ENCODE data around the gene ABCD1. TPM values are rescaled to one million over a fixed set of nuclear protein-coding genes. Genes with fewer than 3 reads are reported as not detected.
"Not testable (repeated sequence)": the region's sequence is repeated elsewhere in the genome, so short reads cannot be mapped to it uniquely, and the experiment has no call there.

Gene ABCD1
- total RNA-seq = 1 to 10 TPM; 3.9 to 4.1 TPM
- polyA plus RNA-seq = 3.4 TPM

GRCh38 chrX:153724252-153725038 is at the start of gene ABCD1, which contains the start of gene BCAP31:
Gene ABCD1 (plus strand): TSS chrX:153724856. CDS start chrX:153725267, 411 bp downstream.
Gene BCAP31 (minus strand): TSS chrX:153724387. CDS start chrX:153723244, 1,143 bp downstream.
- Histone ChIP-seq H3K4me3 (ENCODE audit: low read length) (peak within 1 kb of the TSS; percentile 44), H3K27me3 (ENCODE audit: insufficient read depth, low read length, poor library complexity, severe bottlenecking) (no peaks in the 10 kb centered on the region), H3K9me3 (ENCODE audit: low read length) (no peaks in the 10 kb centered on the region), H3K27ac (ENCODE audit: low read depth, low read length) (peak within 1 kb of the TSS; percentile 70), H3K36me3 (ENCODE audit: insufficient read depth, low read length) (peaks cover 13% of the 10 kb centered on the region), H3K4me1 (ENCODE audit: insufficient read depth, low read length) (peaks cover 17% of the 10 kb centered on the region)
- CTCF ChIA-PET = no interaction called here
- Mint-ChIP-seq H3K4me1 (peaks cover 26 to 51% (median 35%) of the 10 kb centered on the region in 3 donors), H3K4me3 (peak within 1 kb of the TSS; percentile 85 to 94 (median 86)), H3K27me3 (peaks cover 0 to 1% of the 10 kb centered on the region in 2 donors), H3K27ac (peak within 1 kb of the TSS; percentile 71 to 92 (median 84)), H3K9me3 (no peaks in the 10 kb centered on the region), H3K36me3 (peaks cover 2 to 22% (median 4%) of the 10 kb centered on the region in 3 donors)
- POLR2A ChIA-PET = interaction anchor here (0.5 kb wide), 1 partner anchor 8 kb away, joined by 4 read pairs; no protein-coding TSS in a partner anchor
- peak; percentile 81 to 91 (median 89) for DNase-seq

DNA sequence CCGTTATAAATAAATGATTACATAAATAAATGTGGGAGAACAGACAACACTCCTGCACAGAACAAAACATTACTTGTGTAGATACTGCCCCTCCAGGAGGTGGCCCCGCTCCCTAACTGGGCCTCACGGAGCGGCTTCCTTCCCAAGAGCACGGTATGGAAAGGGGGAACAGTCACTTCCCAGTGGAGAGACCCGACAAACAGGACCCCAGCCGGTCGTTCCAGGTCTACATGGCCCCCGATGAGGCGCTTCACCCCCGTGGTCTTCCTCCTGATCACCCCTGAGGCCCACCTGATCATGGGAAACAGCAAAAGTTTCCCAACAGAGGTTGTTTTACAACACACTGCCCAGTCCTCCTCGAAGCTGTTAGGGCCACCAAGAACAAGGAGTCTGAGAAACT is 43.5 kb upstream of the ABCD1 start:
- POLR2A ChIA-PET = no interaction called here
- Mint-ChIP-seq H3K9me3 (no peaks in the 10 kb centered on the region), H3K4me1 (no peaks in the 10 kb centered on the region), H3K27me3 (peaks cover 4 to 17% of the 10 kb centered on the region in 2 donors), H3K27ac (no peak overlapping the region), H3K4me3 (no peak overlapping the region), H3K36me3 (no peaks in the 10 kb centered on the region)
- Histone ChIP-seq H3K27me3 (ENCODE audit: insufficient read depth, low read length, poor library complexity, severe bottlenecking) (no peaks in the 10 kb centered on the region), H3K27ac (ENCODE audit: low read depth, low read length) (no peak overlapping the region), H3K4me1 (ENCODE audit: insufficient read depth, low read length) (no peaks in the 10 kb centered on the region), H3K4me3 (ENCODE audit: low read length) (no peak overlapping the region), H3K36me3 (ENCODE audit: insufficient read depth, low read length) (no peaks in the 10 kb centered on the region), H3K9me3 (ENCODE audit: low read length) (no peaks in the 10 kb centered on the region)
- DNase-seq = no peak
- CTCF ChIA-PET = no interaction called here

GRCh38 chrX:153683486-153683885 is 41.2 kb upstream of the ABCD1 start:
- Mint-ChIP-seq H3K27me3 (peaks cover 9 to 17% of the 10 kb centered on the region in 2 donors), H3K4me3 (peak overlapping the region in 1 of 7 donors; percentile 6)
- H3K36me3 ChIP-seq (ENCODE audit: insufficient read depth, low read length); CTCF ChIA-PET; H3K27me3 ChIP-seq (ENCODE audit: insufficient read depth, low read length, poor library complexity, severe bottlenecking); H3K4me3 ChIP-seq (ENCODE audit: low read length); H3K36me3 Mint-ChIP-seq; H3K27ac Mint-ChIP-seq; DNase-seq; H3K4me1 ChIP-seq (ENCODE audit: insufficient read depth, low read length); H3K9me3 Mint-ChIP-seq; POLR2A ChIA-PET; H3K27ac ChIP-seq (ENCODE audit: low read depth, low read length); H3K9me3 ChIP-seq (ENCODE audit: low read length); H3K4me1 Mint-ChIP-seq: not testable (repeated sequence)

- no peaks in the 10 kb centered on the region for H3K9me3 ChIP-seq (ENCODE audit: low read length)
- no peaks in the 10 kb centered on the region for H3K36me3 ChIP-seq (ENCODE audit: insufficient read depth, low read length)
- no peak overlapping the region for H3K4me3 ChIP-seq (ENCODE audit: low read length)
- H3K27me3 Mint-ChIP-seq = peaks cover 9 to 17% of the 10 kb centered on the region in 2 donors
- no peak for DNase-seq
- H3K4me1 Mint-ChIP-seq = no peaks in the 10 kb centered on the region
- no peak overlapping the region for H3K4me3 Mint-ChIP-seq
- no peaks in the 10 kb centered on the region for H3K9me3 Mint-ChIP-seq
- no peak overlapping the region for H3K27ac ChIP-seq (ENCODE audit: low read depth, low read length)
- H3K27ac Mint-ChIP-seq = no peak overlapping the region
- H3K27me3 ChIP-seq (ENCODE audit: insufficient read depth, low read length, poor library complexity, severe bottlenecking) = no peaks in the 10 kb centered on the region
- POLR2A ChIA-PET = no interaction called here
- H3K36me3 Mint-ChIP-seq = no peaks in the 10 kb centered on the region
- no peaks in the 10 kb centered on the region for H3K4me1 ChIP-seq (ENCODE audit: insufficient read depth, low read length)
- CTCF ChIA-PET = no interaction called here
Observed at GRCh38 chrX:153684467-153685155, 40.0 kb upstream of the ABCD1 start.

GRCh38 chrX:153685156-153685536 is 39.5 kb upstream of the ABCD1 start:
- POLR2A ChIA-PET = no interaction called here

DNA sequence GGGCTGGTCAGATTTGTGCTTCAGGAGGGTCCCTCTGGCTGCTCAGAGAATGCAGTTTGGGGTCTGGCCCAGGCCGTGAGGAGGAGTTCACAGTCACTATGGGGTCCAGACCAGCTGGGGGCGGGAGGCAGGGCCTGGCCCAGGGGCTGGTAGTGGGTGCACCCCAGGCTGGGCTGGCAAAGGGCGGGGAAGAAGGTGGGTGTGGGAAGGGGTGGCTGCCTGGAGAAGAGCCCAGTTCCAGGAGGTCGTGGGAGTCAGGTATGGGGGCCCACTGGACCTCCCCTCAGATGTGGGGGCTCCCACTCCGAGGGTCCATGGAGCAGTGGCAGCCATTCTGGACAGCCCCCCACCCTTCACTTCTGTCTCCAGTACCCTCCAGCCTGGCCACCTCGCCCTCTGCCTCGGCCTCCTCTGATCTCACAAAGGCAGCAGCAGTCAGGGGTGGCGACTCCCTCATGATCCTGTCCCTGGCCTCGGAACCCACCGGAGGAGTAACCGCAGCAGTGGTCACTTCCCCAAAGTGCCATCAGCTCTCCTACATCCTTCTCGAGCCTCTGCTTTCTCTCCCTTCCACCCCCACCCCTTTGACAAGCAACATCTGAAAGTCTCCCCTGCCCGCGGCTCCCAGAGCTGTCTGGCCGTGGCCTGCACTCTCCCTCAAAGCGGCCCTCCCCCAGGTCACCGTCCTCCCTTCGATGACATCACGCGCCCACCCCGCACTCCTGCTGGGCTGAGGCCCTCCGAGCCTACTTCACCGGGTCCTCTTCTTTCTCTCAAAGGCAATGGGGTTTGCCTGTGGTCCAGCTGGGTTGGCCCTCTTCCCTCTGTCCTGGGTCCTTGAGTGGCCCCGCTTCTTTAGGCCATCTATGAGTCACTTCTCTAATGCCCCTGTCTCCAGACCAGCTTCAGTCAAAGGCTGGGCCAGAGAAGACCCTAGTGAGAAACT is 38.6 kb upstream of the ABCD1 start:
- peaks cover 5 to 10% of the 10 kb centered on the region in 2 donors for H3K27me3 Mint-ChIP-seq
- no peaks in the 10 kb centered on the region for H3K4me1 Mint-ChIP-seq

More at GRCh38 chrX:153685156-153685536, 39.5 kb upstream of the ABCD1 start:
- no peak overlapping the region for H3K4me3 Mint-ChIP-seq
- no peaks in the 10 kb centered on the region for H3K36me3 Mint-ChIP-seq
- no peaks in the 10 kb centered on the region for H3K4me1 Mint-ChIP-seq
- H3K4me1 ChIP-seq (ENCODE audit: insufficient read depth, low read length) = no peaks in the 10 kb centered on the region
- H3K4me3 ChIP-seq (ENCODE audit: low read length) = no peak overlapping the region
- H3K9me3 Mint-ChIP-seq = no peaks in the 10 kb centered on the region
- no peaks in the 10 kb centered on the region for H3K9me3 ChIP-seq (ENCODE audit: low read length)
- H3K36me3 ChIP-seq (ENCODE audit: insufficient read depth, low read length) = no peaks in the 10 kb centered on the region
- H3K27ac Mint-ChIP-seq = no peak overlapping the region
- H3K27ac ChIP-seq (ENCODE audit: low read depth, low read length) = peak overlapping the region; percentile 54
- peaks cover 6 to 13% of the 10 kb centered on the region in 2 donors for H3K27me3 Mint-ChIP-seq
- CTCF ChIA-PET = no interaction called here
- no peaks in the 10 kb centered on the region for H3K27me3 ChIP-seq (ENCODE audit: insufficient read depth, low read length, poor library complexity, severe bottlenecking)
- no peak for DNase-seq

DNA sequence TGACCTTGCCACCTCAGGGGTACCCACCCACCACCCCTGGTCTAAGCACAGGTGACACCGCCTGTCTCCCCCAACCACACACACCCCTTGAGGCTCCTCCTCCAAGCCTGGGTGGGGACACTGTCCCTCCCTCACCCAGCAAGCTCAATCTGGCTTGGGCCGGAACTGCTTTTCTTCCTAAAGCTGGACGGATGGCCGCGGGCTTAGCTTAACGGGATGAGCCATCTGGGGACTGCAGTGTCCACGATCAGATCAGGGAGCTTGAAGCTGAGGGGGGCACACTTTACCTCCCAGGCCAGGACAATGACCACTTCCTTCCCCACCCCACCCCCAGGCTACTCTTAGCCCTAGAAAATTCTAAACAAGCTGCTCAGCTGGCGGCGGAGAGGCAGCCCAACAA is 37.9 kb upstream of the ABCD1 start:
- Histone ChIP-seq H3K27me3 (ENCODE audit: insufficient read depth, low read length, poor library complexity, severe bottlenecking) (no peaks in the 10 kb centered on the region), H3K4me1 (ENCODE audit: insufficient read depth, low read length) (no peaks in the 10 kb centered on the region), H3K9me3 (ENCODE audit: low read length) (no peaks in the 10 kb centered on the region), H3K27ac (ENCODE audit: low read depth, low read length) (peak overlapping the region; percentile 54), H3K4me3 (ENCODE audit: low read length) (no peak overlapping the region), H3K36me3 (ENCODE audit: insufficient read depth, low read length) (no peaks in the 10 kb centered on the region)
- Mint-ChIP-seq H3K4me1 (no peaks in the 10 kb centered on the region), H3K27ac (no peak overlapping the region), H3K4me3 (peak overlapping the region in 5 of 7 donors; percentile 26 to 59 (median 40)), H3K36me3 (no peaks in the 10 kb centered on the region), H3K9me3 (no peaks in the 10 kb centered on the region), H3K27me3 (peaks cover 5 to 10% of the 10 kb centered on the region in 2 donors)
- ChIA-PET CTCF (interaction anchor here (1.1 to 1.6 kb wide), 3 partner anchors 18 to 239 kb away, joined by 3 to 5 read pairs (median 4); no protein-coding TSS in a partner anchor), POLR2A (no interaction called here)
- DNase-seq = no peak

More for the DNA sequence above, 38.6 kb upstream of the ABCD1 start:
- no peaks in the 10 kb centered on the region for H3K9me3 Mint-ChIP-seq
- no peaks in the 10 kb centered on the region for H3K36me3 Mint-ChIP-seq
- H3K36me3 ChIP-seq (ENCODE audit: insufficient read depth, low read length) = no peaks in the 10 kb centered on the region
- H3K4me3 ChIP-seq (ENCODE audit: low read length) = no peak overlapping the region
- H3K9me3 ChIP-seq (ENCODE audit: low read length) = no peaks in the 10 kb centered on the region
- H3K27me3 ChIP-seq (ENCODE audit: insufficient read depth, low read length, poor library complexity, severe bottlenecking) = no peaks in the 10 kb centered on the region
- CTCF ChIA-PET = interaction anchor here (1.4 to 1.6 kb wide), 2 partner anchors 18 to 239 kb away, joined by 3 to 5 read pairs; no protein-coding TSS in a partner anchor
- POLR2A ChIA-PET = no interaction called here
- no peak for DNase-seq
- H3K27ac ChIP-seq (ENCODE audit: low read depth, low read length) = peak overlapping the region; percentile 54
- H3K27ac Mint-ChIP-seq = no peak overlapping the region
- peak overlapping the region in 5 of 7 donors; percentile 26 to 59 (median 40) for H3K4me3 Mint-ChIP-seq
- no peaks in the 10 kb centered on the region for H3K4me1 ChIP-seq (ENCODE audit: insufficient read depth, low read length)
